OCI-LY7 (cell line): ENCODE results near the gene PLXDC1.

Experiments
- EZH2phosphoT487 ChIP-seq: fragments of 200-600 bp; sonication (generic); IDR thresholded peaks from 2 replicates; pipeline ENCODE4 v1.6.1; 2018; ENCODE audit warnings: low read depth, borderline replicate concordance, mild to moderate bottlenecking, mixed run types, antibody characterized with exemption, low read length, moderate library complexity, mixed read lengths
- TF ChIP-seq, protein P1 (sequence below): fragments of 200-600 bp; sonication (generic); conservative IDR thresholded peaks from 2 replicates; pipeline ENCODE4 v1.5.1; 2014; ENCODE audit warnings: mild to moderate bottlenecking, antibody characterized with exemption, low read length, moderate library complexity, mixed read lengths

DNA sequence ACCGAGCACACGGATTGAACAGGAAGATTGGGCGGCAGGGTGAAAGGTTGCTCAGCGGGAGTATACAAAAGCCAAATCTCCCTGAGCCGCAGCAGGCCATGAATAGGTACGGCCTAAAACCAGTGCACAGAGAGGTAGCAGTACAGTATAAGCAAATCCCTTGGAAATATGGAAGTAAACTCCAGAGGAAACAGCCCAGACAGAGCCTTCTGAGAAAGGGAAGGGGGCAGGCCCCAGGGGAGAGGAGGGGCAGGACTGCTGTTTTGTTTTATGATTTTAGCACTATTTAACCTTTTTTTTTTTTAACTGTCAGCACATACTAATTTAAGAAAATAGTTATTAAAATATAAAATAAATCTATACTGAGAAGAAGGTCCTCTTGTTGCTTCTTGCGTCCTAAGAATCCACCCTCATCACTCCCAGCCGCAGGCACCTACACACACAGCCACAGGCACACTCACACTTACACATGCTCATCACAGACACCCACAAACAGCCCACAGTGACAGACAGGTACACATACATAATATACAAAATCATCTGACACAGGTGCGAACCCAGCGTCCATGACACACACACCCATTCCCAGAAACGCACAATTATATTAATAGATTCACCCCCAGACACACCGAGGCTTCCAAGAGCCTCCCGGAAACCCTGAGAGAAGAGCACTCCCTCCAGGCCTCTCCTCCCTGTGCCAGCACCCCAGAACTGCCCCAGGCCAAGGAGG is 12.8 kb downstream of the PLXDC1 start:
- TF ChIP-seq, protein P1, sequence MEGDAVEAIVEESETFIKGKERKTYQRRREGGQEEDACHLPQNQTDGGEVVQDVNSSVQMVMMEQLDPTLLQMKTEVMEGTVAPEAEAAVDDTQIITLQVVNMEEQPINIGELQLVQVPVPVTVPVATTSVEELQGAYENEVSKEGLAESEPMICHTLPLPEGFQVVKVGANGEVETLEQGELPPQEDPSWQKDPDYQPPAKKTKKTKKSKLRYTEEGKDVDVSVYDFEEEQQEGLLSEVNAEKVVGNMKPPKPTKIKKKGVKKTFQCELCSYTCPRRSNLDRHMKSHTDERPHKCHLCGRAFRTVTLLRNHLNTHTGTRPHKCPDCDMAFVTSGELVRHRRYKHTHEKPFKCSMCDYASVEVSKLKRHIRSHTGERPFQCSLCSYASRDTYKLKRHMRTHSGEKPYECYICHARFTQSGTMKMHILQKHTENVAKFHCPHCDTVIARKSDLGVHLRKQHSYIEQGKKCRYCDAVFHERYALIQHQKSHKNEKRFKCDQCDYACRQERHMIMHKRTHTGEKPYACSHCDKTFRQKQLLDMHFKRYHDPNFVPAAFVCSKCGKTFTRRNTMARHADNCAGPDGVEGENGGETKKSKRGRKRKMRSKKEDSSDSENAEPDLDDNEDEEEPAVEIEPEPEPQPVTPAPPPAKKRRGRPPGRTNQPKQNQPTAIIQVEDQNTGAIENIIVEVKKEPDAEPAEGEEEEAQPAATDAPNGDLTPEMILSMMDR = no peak
- no peak for TF ChIP-seq EZH2phosphoT487
